Naive B cell (primary cell): ENCODE data around the gene TAC3. TPM values are rescaled to one million over a fixed set of nuclear protein-coding genes. Genes with fewer than 3 reads are reported as not detected.
A peak's percentile ranks its signal among the peaks of the same experiment; 100 is the strongest.
"Not testable (repeated sequence)": the region's sequence is repeated elsewhere in the genome, so short reads cannot be mapped to it uniquely, and the experiment has no call there.

Experiments
- ATAC-seq, 2 donors: fragments of 150-1000 bp; cut with Tn5 transposase; 2 replicates each; pipeline ENCODE4 v1.10.0; 2021; ENCODE audit warnings: low read depth in 2 of 2, mild to moderate bottlenecking in 2 of 2, moderate library complexity in 2 of 2
- DNase-seq: peaks from one replicate; pipeline ENCODE4 v3.0.0; 2022
- H3K27ac Mint-ChIP-seq, 6 donors: one replicate each; pipeline ENCODE4 v1.8.0; 2020 to 2022; ENCODE audit warnings: mild to moderate bottlenecking in 6 of 6, mixed read lengths in 6 of 6, moderate library complexity in 5 of 6, inconsistent platforms in 2 of 6
- H3K27me3 Mint-ChIP-seq, 3 donors: one replicate each; pipeline ENCODE4 v1.8.0; 2021 to 2022; ENCODE audit warnings: mixed read lengths in 3 of 3, mild to moderate bottlenecking in 1 of 3
- H3K36me3 Mint-ChIP-seq, 2 donors: one replicate each; pipeline ENCODE4 v1.8.0; 2020 to 2022; ENCODE audit warnings: mixed read lengths in 2 of 2, inconsistent platforms in 1 of 2, mild to moderate bottlenecking in 1 of 2
- H3K4me1 Mint-ChIP-seq, 3 donors: one replicate each; pipeline ENCODE4 v1.8.0; 2020 to 2022; ENCODE audit warnings: mixed read lengths in 3 of 3, inconsistent platforms in 1 of 3, mild to moderate bottlenecking in 1 of 3, moderate library complexity in 1 of 3
- H3K4me3 Mint-ChIP-seq, 8 donors: one replicate each; pipeline ENCODE4 v1.8.0; 2020 to 2022; ENCODE audit warnings: mild to moderate bottlenecking in 8 of 8, mixed read lengths in 8 of 8, moderate library complexity in 8 of 8, inconsistent platforms in 2 of 8
- H3K9me3 Mint-ChIP-seq, 7 donors: one replicate each; pipeline ENCODE4 v1.8.0; 2020 to 2022; ENCODE audit warnings: mixed read lengths in 7 of 7, mild to moderate bottlenecking in 5 of 7, inconsistent platforms in 2 of 7, moderate library complexity in 1 of 7
- polyA plus RNA-seq, 6 donors: library from polyadenylated mRNA; unstranded; fragments of 300-500 nt; fragmentation: Illumina TruSeq; gene quantifications; one replicate each; pipeline ENCODE4 v1.2.3, GENCODE V29; 2021; ENCODE audit warnings: low read depth in 6 of 6

The TAC3 gene
- polyA plus RNA-seq = not detected

- H3K4me3 Mint-ChIP-seq = no peak within 1 kb of the TSS
- peaks cover 5 to 13% (median 12%) of the 10 kb centered on the region in 3 donors for H3K4me1 Mint-ChIP-seq
- peaks cover 4 to 26% (median 21%) of the 10 kb centered on the region in 3 donors for H3K27me3 Mint-ChIP-seq
- no peak within 1 kb of the TSS for H3K27ac Mint-ChIP-seq
- no peak for ATAC-seq
- no peak for DNase-seq
- no peaks in the 10 kb centered on the region for H3K36me3 Mint-ChIP-seq
- no peaks in the 10 kb centered on the region for H3K9me3 Mint-ChIP-seq
These were observed at the start of gene TAC3 for GRCh38 chr12:57016348-57016747. TAC3 (minus strand) TSS chr12:57016529; CDS start chr12:57015797, 732 bp downstream.

- Mint-ChIP-seq H3K27ac (peak overlapping the region; percentile 67 to 96 (median 90)), H3K4me1 (peaks cover 3 to 33% (median 14%) of the 10 kb centered on the region in 3 donors), H3K9me3 (no peaks in the 10 kb centered on the region), H3K36me3 (peaks cover 0 to 5% of the 10 kb centered on the region in 2 donors), H3K4me3 (peak overlapping the region in 6 of 8 donors; percentile 9 to 76 (median 66)), H3K27me3 (no peaks in the 10 kb centered on the region)
- ATAC-seq (peak; percentile 92 to 94), DNase-seq (peak; percentile 43)
These were observed 47.8 kb upstream of the TAC3 start for GRCh38 chr12:57063991-57064685.

- ATAC-seq (peak; percentile 64 to 77), DNase-seq (no peak)
- Mint-ChIP-seq H3K36me3 (peaks cover 0 to 5% of the 10 kb centered on the region in 2 donors), H3K4me3 (peak overlapping the region in 7 of 8 donors; percentile 31 to 86 (median 67)), H3K4me1 (peaks cover 20 to 53% (median 23%) of the 10 kb centered on the region in 3 donors), H3K27me3 (no peaks in the 10 kb centered on the region), H3K27ac (peak overlapping the region in 3 of 6 donors; percentile 66 to 76 (median 68)), H3K9me3 (no peaks in the 10 kb centered on the region)
These were observed 42.1 kb upstream of the TAC3 start for GRCh38 chr12:57058454-57058853.

GRCh38 chr12:57057067-57057751, 40.9 kb upstream of the TAC3 start:
- peak overlapping the region in 2 of 8 donors; percentile 12 to 53 for H3K4me3 Mint-ChIP-seq
- H3K27me3 Mint-ChIP-seq = no peaks in the 10 kb centered on the region
- no peak for ATAC-seq
- H3K27ac Mint-ChIP-seq = peak overlapping the region in 5 of 6 donors; percentile 27 to 82 (median 47)
- no peak for DNase-seq
- peaks cover 20 to 45% (median 23%) of the 10 kb centered on the region in 3 donors for H3K4me1 Mint-ChIP-seq
- H3K36me3 Mint-ChIP-seq = peaks cover 0 to 5% of the 10 kb centered on the region in 2 donors
- H3K9me3 Mint-ChIP-seq = no peaks in the 10 kb centered on the region

- H3K27ac Mint-ChIP-seq = peak overlapping the region in 1 of 6 donors; percentile 57
- ATAC-seq = no peak
- DNase-seq = no peak
These were observed 39.5 kb upstream of the TAC3 start for GRCh38 chr12:57055824-57056223.

GRCh38 chr12:57053901-57054300, 37.6 kb upstream of the TAC3 start:
- H3K9me3 Mint-ChIP-seq, H3K4me3 Mint-ChIP-seq, H3K36me3 Mint-ChIP-seq, H3K27me3 Mint-ChIP-seq, ATAC-seq, DNase-seq: not testable (repeated sequence)
- peaks cover 17 to 29% (median 17%) of the 10 kb centered on the region in 3 donors for H3K4me1 Mint-ChIP-seq
- peak overlapping the region in 1 of 6 donors; percentile 5 for H3K27ac Mint-ChIP-seq

More at GRCh38 chr12:57055824-57056223, 39.5 kb upstream of the TAC3 start:
- no peak overlapping the region for H3K4me3 Mint-ChIP-seq
- no peaks in the 10 kb centered on the region for H3K9me3 Mint-ChIP-seq
- peaks cover 0 to 5% of the 10 kb centered on the region in 2 donors for H3K36me3 Mint-ChIP-seq
- H3K27me3 Mint-ChIP-seq = no peaks in the 10 kb centered on the region
- peaks cover 19 to 40% (median 21%) of the 10 kb centered on the region in 3 donors for H3K4me1 Mint-ChIP-seq

GRCh38 chr12:57053146-57053545, 36.8 kb upstream of the TAC3 start:
- not testable (repeated sequence) for H3K9me3 Mint-ChIP-seq

GRCh38 chr12:57051011-57051410, 34.7 kb upstream of the TAC3 start:
- Mint-ChIP-seq H3K27me3 (peaks cover 0 to 5% (median 0%) of the 10 kb centered on the region in 3 donors), H3K4me1 (peaks cover 18 to 28% (median 21%) of the 10 kb centered on the region in 3 donors), H3K4me3 (no peak overlapping the region), H3K9me3 (no peaks in the 10 kb centered on the region), H3K36me3 (no peaks in the 10 kb centered on the region), H3K27ac (no peak overlapping the region)
- no peak for ATAC-seq
- DNase-seq = no peak

More at GRCh38 chr12:57053146-57053545, 36.8 kb upstream of the TAC3 start:
- H3K4me1 Mint-ChIP-seq = peaks cover 9 to 25% (median 10%) of the 10 kb centered on the region in 3 donors
- ATAC-seq, H3K4me3 Mint-ChIP-seq, DNase-seq, H3K27me3 Mint-ChIP-seq, H3K27ac Mint-ChIP-seq, H3K36me3 Mint-ChIP-seq: not testable (repeated sequence)

GRCh38 chr12:57049890-57050289, 33.6 kb upstream of the TAC3 start, which contains the start of gene MYO1A:
MYO1A (minus strand) TSS chr12:57050129; CDS start chr12:57048323, 1,806 bp downstream.
- H3K27ac Mint-ChIP-seq = peak within 1 kb of the TSS in 2 of 6 donors; percentile 12 to 19
- H3K27me3 Mint-ChIP-seq = peaks cover 0 to 10% (median 0%) of the 10 kb centered on the region in 3 donors
- peaks cover 28 to 32% (median 29%) of the 10 kb centered on the region in 3 donors for H3K4me1 Mint-ChIP-seq
- no peaks in the 10 kb centered on the region for H3K36me3 Mint-ChIP-seq
- DNase-seq (no peak), ATAC-seq (no peak)
- H3K9me3 Mint-ChIP-seq = no peaks in the 10 kb centered on the region
- peak within 1 kb of the TSS in 1 of 8 donors; percentile 42 for H3K4me3 Mint-ChIP-seq

GRCh38 chr12:57049119-57049446, 32.8 kb upstream of the TAC3 start:
- H3K4me1 Mint-ChIP-seq = peaks cover 29 to 32% (median 30%) of the 10 kb centered on the region in 3 donors
- no peak overlapping the region for H3K4me3 Mint-ChIP-seq
- no peaks in the 10 kb centered on the region for H3K36me3 Mint-ChIP-seq
- H3K27ac Mint-ChIP-seq = no peak overlapping the region
- no peaks in the 10 kb centered on the region for H3K9me3 Mint-ChIP-seq
- H3K27me3 Mint-ChIP-seq = peaks cover 0 to 10% (median 0%) of the 10 kb centered on the region in 3 donors
- no peak for ATAC-seq
- no peak for DNase-seq

- Mint-ChIP-seq H3K4me3 (peak overlapping the region in 1 of 8 donors; percentile 7), H3K27ac (no peak overlapping the region)
- no peak for ATAC-seq
These were observed 32.2 kb upstream of the TAC3 start for GRCh38 chr12:57048423-57049118.

GRCh38 chr12:57047981-57048380, 31.7 kb upstream of the TAC3 start:
- Mint-ChIP-seq H3K4me1 (peaks cover 29 to 32% (median 30%) of the 10 kb centered on the region in 3 donors), H3K4me3 (peak overlapping the region in 3 of 8 donors; percentile 25 to 59 (median 30)), H3K27me3 (peaks cover 5 to 17% (median 6%) of the 10 kb centered on the region in 3 donors), H3K27ac (peak overlapping the region in 2 of 6 donors; percentile 17 to 78), H3K9me3 (no peaks in the 10 kb centered on the region), H3K36me3 (no peaks in the 10 kb centered on the region)
- no peak for DNase-seq
- no peak for ATAC-seq

More at GRCh38 chr12:57048423-57049118, 32.2 kb upstream of the TAC3 start:
- Mint-ChIP-seq H3K4me1 (peaks cover 29 to 32% (median 30%) of the 10 kb centered on the region in 3 donors), H3K36me3 (no peaks in the 10 kb centered on the region), H3K27me3 (peaks cover under 1 to 14% (median under 1%) of the 10 kb centered on the region in 3 donors), H3K9me3 (no peaks in the 10 kb centered on the region)
- DNase-seq = no peak
